ENCODE results near the gene EIF4A3.
A peak's percentile ranks its signal among the peaks of the same experiment; 100 is the strongest.

EIF4A3 gene

GRCh38 chr17:80111702-80112470, 35.0 kb downstream of the EIF4A3 start:
- no peak for DNase-seq (ENCODE audit: low read depth)

- no peak for DNase-seq (ENCODE audit: low read depth)
These were observed 35.8 kb downstream of the EIF4A3 start for GRCh38 chr17:80110927-80111701.

- no peak for DNase-seq (ENCODE audit: low read depth)
These were observed 36.5 kb downstream of the EIF4A3 start for GRCh38 chr17:80110447-80110812.

GRCh38 chr17:80109713-80110446, 37.0 kb downstream of the EIF4A3 start:
- no peak for DNase-seq (ENCODE audit: low read depth)

GRCh38 chr17:80109066-80109660, 37.8 kb downstream of the EIF4A3 start:
- no peak for DNase-seq (ENCODE audit: low read depth)

- no peak for DNase-seq (ENCODE audit: low read depth)
These were observed 38.6 kb downstream of the EIF4A3 start for GRCh38 chr17:80108036-80108971.

- DNase-seq (ENCODE audit: low read depth) = no peak
These were observed 39.5 kb downstream of the EIF4A3 start for GRCh38 chr17:80107231-80108021.

- DNase-seq (ENCODE audit: low read depth) = no peak
These were observed 40.2 kb downstream of the EIF4A3 start for GRCh38 chr17:80106751-80107150.

GRCh38 chr17:80106176-80106575, 40.8 kb downstream of the EIF4A3 start:
- DNase-seq (ENCODE audit: low read depth) = no peak

GRCh38 chr17:80105762-80106161, 41.2 kb downstream of the EIF4A3 start:
- no peak for DNase-seq (ENCODE audit: low read depth)

- DNase-seq (ENCODE audit: low read depth) = no peak
These were observed 42.0 kb downstream of the EIF4A3 start for GRCh38 chr17:80104956-80105375.

- no peak for DNase-seq (ENCODE audit: low read depth)
These were observed 42.5 kb downstream of the EIF4A3 start for GRCh38 chr17:80104321-80104955.

GRCh38 chr17:80103449-80104085, 43.4 kb downstream of the EIF4A3 start:
- DNase-seq (ENCODE audit: low read depth) = no peak

- DNase-seq (ENCODE audit: low read depth) = no peak
These were observed 44.1 kb downstream of the EIF4A3 start for GRCh38 chr17:80102664-80103448.

- DNase-seq (ENCODE audit: low read depth) = no peak
These were observed 44.8 kb downstream of the EIF4A3 start for GRCh38 chr17:80101946-80102663.

GRCh38 chr17:80101011-80101945, 45.6 kb downstream of the EIF4A3 start, which contains the start of gene GAA:
GAA (plus strand) TSS chr17:80101581; CDS start chr17:80104587, 3,006 bp downstream.
- DNase-seq (ENCODE audit: low read depth) = peak; percentile 78

- DNase-seq (ENCODE audit: low read depth) = no peak
These were observed 46.9 kb downstream of the EIF4A3 start for GRCh38 chr17:80100035-80100323.
